ENCODE data around the gene PCDHGB3. TPM values are rescaled to one million over a fixed set of nuclear protein-coding genes. Genes with fewer than 3 reads are reported as not detected.

PCDHGB3 gene
- polyA plus RNA-seq, 2 of the 4 experiments (the other 2 are of a cell fraction), result 0.28 to 1.2 TPM

DNA sequence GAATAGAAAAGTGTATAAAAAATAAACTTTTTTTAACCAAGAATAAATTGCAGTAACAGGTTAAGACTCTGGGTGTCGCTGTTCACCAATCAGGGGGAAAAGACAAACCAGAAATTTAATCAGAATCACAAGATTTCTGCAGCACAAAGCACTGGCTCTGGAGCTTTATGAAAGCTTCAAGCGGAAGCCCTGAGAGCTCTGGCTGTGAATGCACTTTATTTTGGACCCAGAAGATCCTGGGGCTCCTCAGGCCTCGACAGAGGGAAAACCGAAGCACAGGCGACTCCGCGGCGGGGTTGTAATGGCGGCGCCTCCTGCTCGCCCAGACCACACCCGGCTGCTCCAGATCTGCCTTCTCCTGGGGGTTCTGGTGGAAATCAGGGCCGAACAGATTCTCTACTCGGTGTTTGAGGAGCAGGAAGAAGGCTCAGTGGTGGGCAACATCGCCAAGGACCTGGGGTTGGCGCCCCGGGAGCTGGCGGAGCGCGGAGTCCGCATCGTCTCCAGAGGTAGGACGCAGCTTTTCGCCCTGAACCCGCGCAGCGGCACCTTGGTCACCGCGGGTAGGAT lies 15.1 kb upstream of the PCDHGB3 start, which contains the start of gene PCDHGA4:
Gene PCDHGA4 (plus strand): TSS at position 122 of the 570 bp plus-strand sequence. CDS start 87 bp downstream, at position 209.
- Histone ChIP-seq H3K4me2 (no peak within 1 kb of the TSS), H3K9me3 (peaks cover 52% of the 10 kb centered on the region), H3K4me3 (no peak within 1 kb of the TSS), H3K4me1 (no peaks in the 10 kb centered on the region), H3K27ac (no peak within 1 kb of the TSS)
- POLR2A ChIA-PET, result no interaction called here
- TF ChIP-seq CTCF (IDR thresholded peaks at IDR 0.05), result no peak
- TF ChIP-seq CBX2 (IDR thresholded peaks at IDR 0.05; ENCODE audit: borderline replicate concordance, low read depth), result no peak
- no peak for TF ChIP-seq ZC3H11A (IDR thresholded peaks at IDR 0.05)
- TF ChIP-seq SREBF2 (IDR thresholded peaks at IDR 0.05), result no peak
- TF ChIP-seq JUNB (IDR thresholded peaks at IDR 0.05), result no peak
- TF ChIP-seq FOXS1 (CRISPR knock-in tag; IDR thresholded peaks at IDR 0.05), result no peak
- no peak for TF ChIP-seq REST (IDR thresholded peaks at IDR 0.05)
- no peak for TF ChIP-seq E2F6 (IDR thresholded peaks at IDR 0.05; ENCODE audit: borderline replicate concordance, low read depth)
- no peak for TF ChIP-seq EHMT2 (IDR thresholded peaks at IDR 0.05; ENCODE audit: low read depth)
- no peak for TF ChIP-seq TP53 (CRISPR knock-in tag; IDR thresholded peaks at IDR 0.05)
- TF ChIP-seq MAZ (IDR thresholded peaks at IDR 0.05; ENCODE audit: borderline replicate concordance, low read depth, low read length), result no peak
- no peak for TF ChIP-seq JUN (IDR thresholded peaks at IDR 0.05)
- TF ChIP-seq CHD4 (IDR thresholded peaks at IDR 0.05; ENCODE audit: borderline replicate concordance), result no peak
- no peak for TF ChIP-seq NPAS2 (CRISPR knock-in tag; IDR thresholded peaks at IDR 0.05; ENCODE audit: borderline replicate concordance)
- TF ChIP-seq POLR2AphosphoS2 (conservative IDR thresholded peaks at IDR 0.05; ENCODE audit: low read length), result no peak
- TF ChIP-seq ZFP36 (IDR thresholded peaks at IDR 0.05; ENCODE audit: borderline replicate concordance, partially characterized antibody), result no peak
- TF ChIP-seq, protein P1, sequence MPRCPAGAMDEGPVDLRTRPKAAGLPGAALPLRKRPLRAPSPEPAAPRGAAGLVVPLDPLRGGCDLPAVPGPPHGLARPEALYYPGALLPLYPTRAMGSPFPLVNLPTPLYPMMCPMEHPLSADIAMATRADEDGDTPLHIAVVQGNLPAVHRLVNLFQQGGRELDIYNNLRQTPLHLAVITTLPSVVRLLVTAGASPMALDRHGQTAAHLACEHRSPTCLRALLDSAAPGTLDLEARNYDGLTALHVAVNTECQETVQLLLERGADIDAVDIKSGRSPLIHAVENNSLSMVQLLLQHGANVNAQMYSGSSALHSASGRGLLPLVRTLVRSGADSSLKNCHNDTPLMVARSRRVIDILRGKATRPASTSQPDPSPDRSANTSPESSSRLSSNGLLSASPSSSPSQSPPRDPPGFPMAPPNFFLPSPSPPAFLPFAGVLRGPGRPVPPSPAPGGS (IDR thresholded peaks at IDR 0.05), result no peak
- no peak for TF ChIP-seq TFCP2L1 (CRISPR knock-in tag; IDR thresholded peaks at IDR 0.05)
- no peak for TF ChIP-seq GATA3 (IDR thresholded peaks at IDR 0.05; ENCODE audit: borderline replicate concordance)
- no peak for ATAC-seq
- DNase-seq (ENCODE audit: low read depth in 1 of 2, low spot score in 1 of 2), result no peak
- CTCF ChIA-PET, result interaction anchor here (0.6 to 3.0 kb wide), 5 partner anchors 9 to 212 kb away, joined by 3 to 13 read pairs (median 4); partner anchors contain the start of gene PCDHGA5
- no peak for FAIRE-seq
- WGBS (ENCODE audit: missing lambda C conversion rate), result 54% methylated on average over 23 of the region's 29 CpGs

DNA sequence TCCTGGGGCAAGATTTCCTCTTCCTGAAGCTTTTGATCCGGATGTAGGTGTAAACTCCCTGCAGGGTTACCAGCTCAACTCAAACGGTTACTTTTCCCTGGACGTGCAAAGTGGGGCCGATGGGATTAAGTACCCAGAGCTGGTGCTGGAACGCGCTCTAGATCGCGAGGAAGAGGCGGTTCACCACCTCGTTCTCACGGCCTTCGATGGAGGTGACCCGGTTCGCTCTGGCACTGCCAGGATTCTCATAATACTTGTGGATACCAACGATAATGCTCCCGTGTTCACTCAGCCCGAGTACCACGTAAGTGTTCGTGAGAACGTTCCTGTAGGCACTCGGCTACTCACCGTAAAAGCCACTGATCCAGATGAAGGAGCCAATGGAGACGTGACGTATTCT lies 14.4 kb upstream of the PCDHGB3 start:
- Histone ChIP-seq H3K4me2 (no peak overlapping the region), H3K9me3 (peaks cover 58% of the 10 kb centered on the region), H3K27ac (no peak overlapping the region), H3K4me3 (no peak overlapping the region), H3K4me1 (no peaks in the 10 kb centered on the region)
- FAIRE-seq, result no peak
- WGBS (ENCODE audit: missing lambda C conversion rate), result 74% methylated on average over 24 of the region's 24 CpGs
- POLR2A ChIA-PET, result no interaction called here
- TF ChIP-seq HOXB5 (CRISPR knock-in tag; IDR thresholded peaks at IDR 0.05) (no peak), MAFK (IDR thresholded peaks at IDR 0.05; ENCODE audit: partially characterized antibody) (no peak), MYC (IDR thresholded peaks at IDR 0.05; ENCODE audit: borderline replicate concordance, low read length) (no peak), CEBPB (IDR thresholded peaks at IDR 0.05) (no peak), CHD4 (IDR thresholded peaks at IDR 0.05; ENCODE audit: borderline replicate concordance) (no peak), NPAS2 (CRISPR knock-in tag; IDR thresholded peaks at IDR 0.05; ENCODE audit: borderline replicate concordance) (no peak), E2F6 (IDR thresholded peaks at IDR 0.05; ENCODE audit: borderline replicate concordance, low read depth) (no peak)
- no peak for ATAC-seq
- CTCF ChIA-PET, result interaction anchor here (1.3 to 3.0 kb wide), 4 partner anchors 9 to 212 kb away, joined by 3 to 13 read pairs (median 4); partner anchors contain the start of gene PCDHGA5
- DNase-seq (ENCODE audit: low read depth in 1 of 2, low spot score in 1 of 2), result no peak
